GM10248 (cell line): ENCODE results near the gene MORC1.

Source experiments
- CTCF ChIA-PET: fragments of 300-600 bp; sonication (Branson Sonifier 250); formaldehyde crosslinking; extraction: SDS; loops from one replicate; lab custom pipeline; 2021; ENCODE audit warnings: antibody characterized with exemption; lab: Yijun Ruan, JAX
- POLR2A ChIA-PET: fragments of 350-650 bp; sonication (Branson Sonifier 250); formaldehyde crosslinking; extraction: SDS; loops from one replicate; lab custom pipeline; 2020; ENCODE audit warnings: antibody characterized with exemption; lab: Yijun Ruan, JAX
- DNase-seq: peaks from one replicate; pipeline ENCODE4 v3.0.0; 2012; ENCODE audit errors: extremely low spot score
- CTCF ChIP-seq: IDR thresholded peaks from 2 replicates; pipeline ENCODE4 v1.5.1; 2012; ENCODE audit warnings: mild to moderate bottlenecking, low read depth; ENCODE audit errors: extremely low read depth, missing control alignments, control extremely low read depth

MORC1 gene

GRCh38 chr3:108953210-108953609 is 164.7 kb downstream of the MORC1 start:
- ChIA-PET CTCF (interaction anchor here (1.2 to 2.1 kb wide), 2 partner anchors 18 to 38 kb away, joined by 3 to 5 read pairs; no protein-coding TSS in a partner anchor), POLR2A (no interaction called here)
- TF ChIP-seq CTCF = no peak
- DNase-seq = no peak

GRCh38 chr3:108951820-108952501 is 166.0 kb downstream of the MORC1 start:
- ChIA-PET POLR2A (no interaction called here), CTCF (interaction anchor here (1.2 to 2.1 kb wide), 2 partner anchors 10 to 37 kb away, joined by 3 to 5 read pairs; no protein-coding TSS in a partner anchor)
- no peak for DNase-seq
- no peak for TF ChIP-seq CTCF

- TF ChIP-seq CTCF = no peak
- no peak for DNase-seq
- ChIA-PET CTCF (interaction anchor here (1.5 to 1.7 kb wide), 2 partner anchors 11 to 18 kb away, joined by 3 to 5 read pairs; no protein-coding TSS in a partner anchor), POLR2A (no interaction called here)
Measured at GRCh38 chr3:108947855-108948254, 170.1 kb downstream of the MORC1 start.

- DNase-seq = no peak
- ChIA-PET CTCF (interaction anchor here (1.0 to 1.8 kb wide), 3 partner anchors 12 to 32 kb away, joined by 3 to 5 read pairs (median 3); no protein-coding TSS in a partner anchor), POLR2A (no interaction called here)
- no peak for TF ChIP-seq CTCF
Measured at GRCh38 chr3:108946292-108947285, 171.3 kb downstream of the MORC1 start.

- ChIA-PET CTCF (interaction anchor here (1.0 to 1.4 kb wide), 3 partner anchors 10 to 25 kb away, joined by 3 to 4 read pairs (median 3); no protein-coding TSS in a partner anchor), POLR2A (no interaction called here)
- TF ChIP-seq CTCF = no peak
- no peak for DNase-seq
Measured at GRCh38 chr3:108940568-108941263, 177.2 kb downstream of the MORC1 start.
